Right lobe of liver (tissue), 4 donors: Measurements from ENCODE around the gene TMTC1.

Experiments
- POLR2A ChIP-seq: fragments of 450-650 bp; IDR thresholded peaks from one replicate; pipeline ENCODE4 v1.6.1; 2017; ENCODE audit warnings: antibody characterized with exemption, mild to moderate bottlenecking
- TF ChIP-seq, protein P1 (sequence below), 4 donors: fragments of 200-600 bp in 3 of 4; fragments of 450-650 bp in 1 of 4; IDR thresholded peaks; one replicate each; pipeline versions ENCODE4 v1.5.1 to v1.8.0; 2016 to 2022; ENCODE audit warnings: antibody characterized with exemption in 4 of 4, mild to moderate bottlenecking in 2 of 4
- donor health status: DM: no; HTN: no; CAD: no.
- donor health status: DM: no; HTN: no; CAD: no.
- donor health status: DM: no; HTN: yes; CAD: no.

GRCh38 chr12:29732593-29732992, 51.1 kb downstream of the TMTC1 start:
- TF ChIP-seq, protein P1, sequence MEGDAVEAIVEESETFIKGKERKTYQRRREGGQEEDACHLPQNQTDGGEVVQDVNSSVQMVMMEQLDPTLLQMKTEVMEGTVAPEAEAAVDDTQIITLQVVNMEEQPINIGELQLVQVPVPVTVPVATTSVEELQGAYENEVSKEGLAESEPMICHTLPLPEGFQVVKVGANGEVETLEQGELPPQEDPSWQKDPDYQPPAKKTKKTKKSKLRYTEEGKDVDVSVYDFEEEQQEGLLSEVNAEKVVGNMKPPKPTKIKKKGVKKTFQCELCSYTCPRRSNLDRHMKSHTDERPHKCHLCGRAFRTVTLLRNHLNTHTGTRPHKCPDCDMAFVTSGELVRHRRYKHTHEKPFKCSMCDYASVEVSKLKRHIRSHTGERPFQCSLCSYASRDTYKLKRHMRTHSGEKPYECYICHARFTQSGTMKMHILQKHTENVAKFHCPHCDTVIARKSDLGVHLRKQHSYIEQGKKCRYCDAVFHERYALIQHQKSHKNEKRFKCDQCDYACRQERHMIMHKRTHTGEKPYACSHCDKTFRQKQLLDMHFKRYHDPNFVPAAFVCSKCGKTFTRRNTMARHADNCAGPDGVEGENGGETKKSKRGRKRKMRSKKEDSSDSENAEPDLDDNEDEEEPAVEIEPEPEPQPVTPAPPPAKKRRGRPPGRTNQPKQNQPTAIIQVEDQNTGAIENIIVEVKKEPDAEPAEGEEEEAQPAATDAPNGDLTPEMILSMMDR (IDR thresholded peaks at IDR 0.05) = no peak
- no peak for TF ChIP-seq POLR2A
